AG09319 (cell line): ENCODE results near the gene AIPL1.

ENCODE experiments used
- DNase-seq: peaks from one replicate; pipeline ENCODE4 v3.0.0-alpha.2; 2010; ENCODE audit warnings: low read depth; ENCODE audit errors: extremely low read depth
- TF ChIP-seq, protein P1 (sequence below): IDR thresholded peaks from 2 replicates; pipeline ENCODE4 v1.5.1; 2011; ENCODE audit warnings: low read depth, mild to moderate bottlenecking, inconsistent platforms, low read length, moderate library complexity

The AIPL1 gene

DNA sequence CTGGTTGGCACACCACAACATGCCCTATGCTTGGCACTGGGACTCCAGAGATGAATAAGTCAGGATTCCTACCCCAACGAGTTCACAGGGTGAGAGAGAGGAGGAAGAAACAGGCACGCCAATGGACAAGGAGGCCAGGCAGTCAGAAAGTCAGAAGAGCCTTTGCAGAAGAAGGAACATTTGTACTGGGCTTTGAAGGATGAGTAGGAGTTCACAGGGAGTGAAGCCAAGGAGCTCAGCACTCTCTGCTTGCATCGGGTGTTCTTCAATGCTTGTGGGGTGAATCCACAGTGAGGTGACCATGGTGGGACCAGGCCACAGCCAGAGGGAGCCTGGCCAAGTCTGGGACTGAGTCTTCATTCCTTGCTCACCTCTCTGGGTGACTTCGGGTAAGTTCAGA, 47.5 kb downstream of the AIPL1 start:
- TF ChIP-seq, protein P1, sequence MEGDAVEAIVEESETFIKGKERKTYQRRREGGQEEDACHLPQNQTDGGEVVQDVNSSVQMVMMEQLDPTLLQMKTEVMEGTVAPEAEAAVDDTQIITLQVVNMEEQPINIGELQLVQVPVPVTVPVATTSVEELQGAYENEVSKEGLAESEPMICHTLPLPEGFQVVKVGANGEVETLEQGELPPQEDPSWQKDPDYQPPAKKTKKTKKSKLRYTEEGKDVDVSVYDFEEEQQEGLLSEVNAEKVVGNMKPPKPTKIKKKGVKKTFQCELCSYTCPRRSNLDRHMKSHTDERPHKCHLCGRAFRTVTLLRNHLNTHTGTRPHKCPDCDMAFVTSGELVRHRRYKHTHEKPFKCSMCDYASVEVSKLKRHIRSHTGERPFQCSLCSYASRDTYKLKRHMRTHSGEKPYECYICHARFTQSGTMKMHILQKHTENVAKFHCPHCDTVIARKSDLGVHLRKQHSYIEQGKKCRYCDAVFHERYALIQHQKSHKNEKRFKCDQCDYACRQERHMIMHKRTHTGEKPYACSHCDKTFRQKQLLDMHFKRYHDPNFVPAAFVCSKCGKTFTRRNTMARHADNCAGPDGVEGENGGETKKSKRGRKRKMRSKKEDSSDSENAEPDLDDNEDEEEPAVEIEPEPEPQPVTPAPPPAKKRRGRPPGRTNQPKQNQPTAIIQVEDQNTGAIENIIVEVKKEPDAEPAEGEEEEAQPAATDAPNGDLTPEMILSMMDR = no peak

GRCh38 chr17:6386041-6386630, 48.8 kb downstream of the AIPL1 start:
- TF ChIP-seq, protein P1 = no peak
- no peak for DNase-seq

More for the DNA sequence above, 47.5 kb downstream of the AIPL1 start:
- DNase-seq = no peak

DNA sequence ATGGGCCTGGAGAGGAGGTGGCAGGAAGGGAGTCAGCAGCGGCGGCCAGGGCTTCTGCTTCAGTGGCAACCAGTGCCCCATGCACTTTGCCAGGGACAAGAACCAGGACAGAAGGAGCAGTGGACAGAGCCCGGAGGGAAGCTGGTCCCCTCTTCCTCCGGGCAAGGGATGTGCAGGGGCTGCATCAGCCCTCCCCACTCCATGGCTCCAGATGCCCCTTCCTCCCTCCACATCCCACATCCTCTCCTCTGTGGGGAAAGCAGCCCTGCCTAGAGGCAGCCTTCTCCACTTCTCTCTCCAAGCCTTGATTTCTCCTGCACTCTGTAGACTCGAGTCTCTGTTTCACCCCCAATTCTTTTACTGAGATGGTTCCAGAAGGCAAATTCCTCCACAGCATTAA, 50.4 kb downstream of the AIPL1 start:
- no peak for DNase-seq
- TF ChIP-seq, protein P1 = no peak

GRCh38 chr17:6381526-6382465, 53.1 kb downstream of the AIPL1 start:
- no peak for DNase-seq
- TF ChIP-seq, protein P1 = no peak

- no peak for DNase-seq
- TF ChIP-seq, protein P1 = no peak
Measured at GRCh38 chr17:6380915-6381438, 53.9 kb downstream of the AIPL1 start.

DNA sequence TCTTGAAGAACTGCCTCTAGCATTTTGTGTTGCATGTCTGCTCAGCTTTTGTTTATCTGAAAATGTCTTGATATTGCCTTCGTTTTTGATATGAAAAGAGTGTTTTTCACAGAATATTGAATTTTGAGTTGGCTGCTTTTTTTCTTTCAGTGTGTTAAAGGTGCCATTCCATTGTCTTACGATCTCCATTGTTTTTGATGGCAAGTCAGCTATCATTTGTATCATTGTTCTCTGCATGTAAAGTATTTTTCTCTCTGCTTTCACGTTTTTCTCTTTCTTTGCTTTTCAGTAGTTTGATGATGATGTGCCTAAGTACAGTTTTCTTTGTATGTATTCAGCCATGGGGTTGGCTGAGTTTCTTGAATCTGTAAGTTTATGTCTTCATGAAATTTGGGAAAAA, 57.0 kb downstream of the AIPL1 start:
- no peak for DNase-seq
- TF ChIP-seq, protein P1 = no peak

DNA sequence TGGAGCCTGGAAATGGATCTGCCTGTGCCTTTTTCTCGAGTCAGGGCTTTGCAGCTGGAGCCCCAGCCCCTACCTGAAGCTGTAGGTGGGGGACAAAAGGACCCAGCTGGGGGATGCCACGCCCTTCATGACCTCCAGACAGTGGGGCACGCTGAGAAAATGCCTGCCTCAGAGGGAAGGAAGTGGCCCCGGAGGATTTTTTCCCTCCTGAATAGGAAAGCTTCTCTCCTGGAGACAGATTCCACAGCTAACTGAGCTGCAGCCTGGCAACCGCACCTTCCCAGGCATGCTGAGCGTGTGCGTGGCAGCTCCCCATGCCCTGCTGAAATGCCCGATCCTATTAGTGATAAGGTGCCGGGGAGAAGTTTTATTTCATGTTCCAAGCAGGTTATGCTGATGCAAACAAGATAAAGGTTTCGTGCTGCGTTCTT, 58.0 kb downstream of the AIPL1 start:
- TF ChIP-seq, protein P1 = no peak
- DNase-seq = no peak
